ENCODE data around the gene CISH. TPM values are rescaled to one million over a fixed set of nuclear protein-coding genes. Genes with fewer than 3 reads are reported as not detected.
A peak's percentile ranks its signal among the peaks of the same experiment; 100 is the strongest.

CISH gene
- total and polyA plus RNA-seq, 2 of the 4 experiments (the other 2 are of a cell fraction): 0.90 to 4.0 TPM

GRCh38 chr3:50622881-50623280 is 11.3 kb upstream of the CISH start:
- Histone ChIP-seq H2AFZ (replicated peaks; ENCODE audit: low read length, poor library complexity) (no peak overlapping the region), H3K27ac (ENCODE audit: insufficient read depth, low read length) (no peak overlapping the region), H3K4me2 (ENCODE audit: low read depth, low read length) (no peak overlapping the region), H3K9me3 (ENCODE audit: control insufficient read depth, insufficient read depth, low read length) (no peaks in the 10 kb centered on the region), H2BK20ac (ENCODE audit: low read depth, low read length) (no peak overlapping the region), H3K79me1 (ENCODE audit: low read depth in 1 of 2, low read length in 2 of 2) (peaks cover 1 to 15% of the 10 kb centered on the region in 2 experiments; a peak in 3 of 4 replicates), H3K14ac (replicated peaks; ENCODE audit: low read depth, low read length) (no peak overlapping the region), H4K8ac (ENCODE audit: low read depth in 2 of 2, low read length in 2 of 2) (no peak overlapping the region), H3K4ac (ENCODE audit: low read depth, low read length) (no peak overlapping the region), H3K27me3 (ENCODE audit: control insufficient read depth, insufficient read depth, low read length) (no peaks in the 10 kb centered on the region), H4K5ac (ENCODE audit: low read depth, low read length) (no peak overlapping the region), H4K20me1 (ENCODE audit: insufficient read depth, low read length) (peaks cover 6% of the 10 kb centered on the region), H2BK15ac (ENCODE audit: low read depth, low read length) (no peak overlapping the region), H3K36me3 (ENCODE audit: control insufficient read depth, insufficient read depth, low read length) (no peaks in the 10 kb centered on the region), H2AK5ac (ENCODE audit: low read depth, low read length) (no peak overlapping the region), H3K23ac (ENCODE audit: low read depth, low read length) (no peak overlapping the region), H2BK5ac (ENCODE audit: low read depth, low read length, poor library complexity, severe bottlenecking) (no peak overlapping the region), H2AK9ac (replicated peaks; ENCODE audit: low read depth, low read length, poor library complexity) (peak overlapping the region; percentile 40), H3K4me3 (ENCODE audit: insufficient read depth, low read depth, low read length) (no peak overlapping the region), H3K9ac (ENCODE audit: low read depth, low read length) (no peak overlapping the region), H3K18ac (ENCODE audit: low read depth, low read length) (no peak overlapping the region), H3K9me1 (ENCODE audit: insufficient read depth, low read length) (peaks cover 21% of the 10 kb centered on the region), H4K91ac (ENCODE audit: insufficient read depth, low read depth, low read length) (no peak overlapping the region), H3K4me1 (ENCODE audit: control insufficient read depth, insufficient read depth, low read length) (peaks cover 8% of the 10 kb centered on the region), H2BK120ac (ENCODE audit: low read depth, low read length) (no peak overlapping the region), H3K56ac (ENCODE audit: extremely low read depth, insufficient read depth, low read length) (no peak overlapping the region)
- in situ Hi-C loops (cut with MboI; ENCODE audit: low sequenced_read_pairs) (loop anchor here (25.0 kb wide), 1 partner anchor 1064 kb away; no protein-coding TSS in a partner anchor), intact Hi-C loops (cut with micrococcal nuclease) (no loop called here), dilution Hi-C loops (cut with HindIII; ENCODE audit: low sequenced_read_pairs, unreplicated experiment) (no loop called here)
- no peak for ATAC-seq (ENCODE audit: low read depth)
- POLR2A ChIA-PET (ENCODE audit: unreplicated experiment): no interaction called here
- DNase-seq: no peak
- TF ChIP-seq MXI1 (IDR thresholded peaks at IDR 0.05; ENCODE audit: borderline replicate concordance, low read depth, low read length): no peak
- TF ChIP-seq RAD21 (IDR thresholded peaks at IDR 0.05; ENCODE audit: low read length): no peak
- no peak for TF ChIP-seq MAFK (IDR thresholded peaks at IDR 0.05; ENCODE audit: low read depth, low read length)
- no peak for TF ChIP-seq SMC3 (IDR thresholded peaks at IDR 0.05; ENCODE audit: low read depth, low read length)
- no peak for TF ChIP-seq CHD1 (IDR thresholded peaks at IDR 0.05; ENCODE audit: low read depth, low read length)
- no peak for TF ChIP-seq FOS (IDR thresholded peaks at IDR 0.05; ENCODE audit: low read depth, low read length)
- no peak for TF ChIP-seq USF2 (IDR thresholded peaks at IDR 0.05; ENCODE audit: low read depth, low read length)
- TF ChIP-seq CTCF (conservative IDR thresholded peaks at IDR 0.05; ENCODE audit: low read depth, low read length): no peak
- TF ChIP-seq NFE2L2 (IDR thresholded peaks at IDR 0.05; ENCODE audit: low read depth, low read length): no peak
- TF ChIP-seq CEBPB (IDR thresholded peaks at IDR 0.05; ENCODE audit: low read depth, low read length): no peak
- no peak for TF ChIP-seq MAZ (IDR thresholded peaks at IDR 0.05; ENCODE audit: borderline replicate concordance, low read depth, low read length)
- TF ChIP-seq ELK1 (IDR thresholded peaks at IDR 0.05; ENCODE audit: borderline replicate concordance, low read depth, low read length): no peak
- TF ChIP-seq POLR2A (IDR thresholded peaks at IDR 0.05; ENCODE audit: low read depth, low read length): no peak
- TF ChIP-seq BHLHE40 (IDR thresholded peaks at IDR 0.05; ENCODE audit: low read depth, low read length): no peak
- TF ChIP-seq RCOR1 (IDR thresholded peaks at IDR 0.05; ENCODE audit: insufficient replicate concordance, low read length): no peak
- no peak for TF ChIP-seq RFX5 (IDR thresholded peaks at IDR 0.05; ENCODE audit: low read depth, low read length)
- CTCF ChIA-PET: no interaction called here
- no CpG with 5 or more reads among the region's 3 CpGs for WGBS, 2 experiments (ENCODE audit: extremely low coverage in 2 of 2, insufficient read length in 1 of 2)
- BruUV-seq (replicated peaks): no TSS peak
